HepG2 (cell line): Measurements from ENCODE around the gene RNASE7.

Experiments
- CBX5 ChIP-seq: sonication (generic); formaldehyde crosslinking; IDR thresholded peaks from 2 replicates; pipeline ENCODE4 v1.4.0; 2020; ENCODE audit warnings: missing genetic modification reagents, borderline replicate concordance
- CHD4 ChIP-seq: fragments of 200-600 bp; sonication (generic); IDR thresholded peaks from 2 replicates; pipeline ENCODE4 v1.7.0; 2017; ENCODE audit warnings: mild to moderate bottlenecking, low read length, borderline replicate concordance
- EZH2 ChIP-seq: conservative IDR thresholded peaks from 2 replicates; pipeline ENCODE4 v1.6.1; 2012; ENCODE audit warnings: mild to moderate bottlenecking, low read depth, low read length, moderate library complexity
- MED8 ChIP-seq: sonication (generic); formaldehyde crosslinking; IDR thresholded peaks from 2 replicates; pipeline ENCODE4 v1.8.1; 2023; ENCODE audit warnings: mild to moderate bottlenecking, missing genetic modification reagents; ENCODE audit not compliant: insufficient replicate concordance
- RFX5 ChIP-seq: IDR thresholded peaks from 2 replicates; pipeline ENCODE4 v1.6.1; 2011; ENCODE audit warnings: low read depth, low read length, improper control_type of control experiment
- TAF1 ChIP-seq: sonication (generic); formaldehyde crosslinking; IDR thresholded peaks from 2 replicates; pipeline ENCODE4 v1.4.0; 2020; ENCODE audit warnings: missing genetic modification reagents
- TF ChIP-seq, protein P1 (sequence below): sonication (generic); formaldehyde crosslinking; IDR thresholded peaks from 2 replicates; pipeline ENCODE4 v1.8.1; 2023; ENCODE audit warnings: mild to moderate bottlenecking, inconsistent platforms, moderate library complexity, missing genetic modification reagents, borderline replicate concordance
- TF ChIP-seq, protein P2 (sequence below): sonication (generic); formaldehyde crosslinking; IDR thresholded peaks from 2 replicates; pipeline ENCODE4 v1.5.1; 2020; ENCODE audit warnings: missing genetic modification reagents, mild to moderate bottlenecking, borderline replicate concordance
- TF ChIP-seq, protein P3 (sequence below): sonication (generic); formaldehyde crosslinking; IDR thresholded peaks from 2 replicates; pipeline ENCODE4 v1.5.0; 2020; ENCODE audit warnings: mild to moderate bottlenecking, missing genetic modification reagents, moderate library complexity

DNA sequence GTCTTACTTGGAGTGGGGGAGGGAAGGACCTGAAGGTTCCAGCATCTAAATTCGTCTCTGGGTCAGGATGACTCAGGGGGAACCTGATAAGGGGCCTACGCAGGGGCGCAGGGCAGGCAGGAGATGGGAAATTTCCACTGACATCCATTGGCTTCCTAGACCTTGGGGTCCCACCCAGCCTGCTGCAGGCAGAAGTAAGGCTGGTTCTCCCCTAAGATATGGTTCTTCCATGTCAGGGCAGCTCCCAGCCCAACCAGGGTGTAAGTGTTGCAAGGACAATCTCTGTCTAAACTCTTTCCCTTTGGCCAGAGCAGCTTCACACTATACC is 15.2 kb upstream of the RNASE7 start:
- TF ChIP-seq, protein P1, sequence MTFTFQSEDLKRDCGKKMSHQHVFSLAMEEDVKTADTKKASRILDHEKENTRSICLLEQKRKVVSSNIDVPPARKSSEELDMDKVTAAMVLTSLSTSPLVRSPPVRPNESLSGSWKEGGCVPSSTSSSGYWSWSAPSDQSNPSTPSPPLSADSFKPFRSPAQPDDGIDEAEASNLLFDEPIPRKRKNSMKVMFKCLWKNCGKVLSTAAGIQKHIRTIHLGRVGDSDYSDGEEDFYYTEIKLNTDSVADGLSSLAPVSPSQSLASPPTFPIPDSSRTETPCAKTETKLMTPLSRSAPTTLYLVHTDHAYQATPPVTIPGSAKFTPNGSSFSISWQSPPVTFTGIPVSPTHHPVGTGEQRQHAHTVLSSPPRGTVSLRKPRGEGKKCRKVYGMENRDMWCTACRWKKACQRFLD (CRISPR knock-in tag), result no peak
- TF ChIP-seq CHD4 (no peak), EZH2 (no peak), CBX5 (no peak), TAF1 (CRISPR knock-in tag) (no peak), RFX5 (no peak), MED8 (no peak)
- TF ChIP-seq, protein P2, sequence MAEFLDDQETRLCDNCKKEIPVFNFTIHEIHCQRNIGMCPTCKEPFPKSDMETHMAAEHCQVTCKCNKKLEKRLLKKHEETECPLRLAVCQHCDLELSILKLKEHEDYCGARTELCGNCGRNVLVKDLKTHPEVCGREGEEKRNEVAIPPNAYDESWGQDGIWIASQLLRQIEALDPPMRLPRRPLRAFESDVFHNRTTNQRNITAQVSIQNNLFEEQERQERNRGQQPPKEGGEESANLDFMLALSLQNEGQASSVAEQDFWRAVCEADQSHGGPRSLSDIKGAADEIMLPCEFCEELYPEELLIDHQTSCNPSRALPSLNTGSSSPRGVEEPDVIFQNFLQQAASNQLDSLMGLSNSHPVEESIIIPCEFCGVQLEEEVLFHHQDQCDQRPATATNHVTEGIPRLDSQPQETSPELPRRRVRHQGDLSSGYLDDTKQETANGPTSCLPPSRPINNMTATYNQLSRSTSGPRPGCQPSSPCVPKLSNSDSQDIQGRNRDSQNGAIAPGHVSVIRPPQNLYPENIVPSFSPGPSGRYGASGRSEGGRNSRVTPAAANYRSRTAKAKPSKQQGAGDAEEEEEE (CRISPR knock-in tag), result no peak
- TF ChIP-seq, protein P3, sequence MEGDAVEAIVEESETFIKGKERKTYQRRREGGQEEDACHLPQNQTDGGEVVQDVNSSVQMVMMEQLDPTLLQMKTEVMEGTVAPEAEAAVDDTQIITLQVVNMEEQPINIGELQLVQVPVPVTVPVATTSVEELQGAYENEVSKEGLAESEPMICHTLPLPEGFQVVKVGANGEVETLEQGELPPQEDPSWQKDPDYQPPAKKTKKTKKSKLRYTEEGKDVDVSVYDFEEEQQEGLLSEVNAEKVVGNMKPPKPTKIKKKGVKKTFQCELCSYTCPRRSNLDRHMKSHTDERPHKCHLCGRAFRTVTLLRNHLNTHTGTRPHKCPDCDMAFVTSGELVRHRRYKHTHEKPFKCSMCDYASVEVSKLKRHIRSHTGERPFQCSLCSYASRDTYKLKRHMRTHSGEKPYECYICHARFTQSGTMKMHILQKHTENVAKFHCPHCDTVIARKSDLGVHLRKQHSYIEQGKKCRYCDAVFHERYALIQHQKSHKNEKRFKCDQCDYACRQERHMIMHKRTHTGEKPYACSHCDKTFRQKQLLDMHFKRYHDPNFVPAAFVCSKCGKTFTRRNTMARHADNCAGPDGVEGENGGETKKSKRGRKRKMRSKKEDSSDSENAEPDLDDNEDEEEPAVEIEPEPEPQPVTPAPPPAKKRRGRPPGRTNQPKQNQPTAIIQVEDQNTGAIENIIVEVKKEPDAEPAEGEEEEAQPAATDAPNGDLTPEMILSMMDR (CRISPR knock-in tag), result no peak
